NCI-H1092 treated with DMSO at 0.1 percent for 48 hours (cell line): ENCODE data around the gene WWOX.

Source experiments
- DNase-seq: peaks from one replicate; lab custom pipeline; 2025; lab: John Stamatoyannopoulos, UW

WWOX gene

DNA sequence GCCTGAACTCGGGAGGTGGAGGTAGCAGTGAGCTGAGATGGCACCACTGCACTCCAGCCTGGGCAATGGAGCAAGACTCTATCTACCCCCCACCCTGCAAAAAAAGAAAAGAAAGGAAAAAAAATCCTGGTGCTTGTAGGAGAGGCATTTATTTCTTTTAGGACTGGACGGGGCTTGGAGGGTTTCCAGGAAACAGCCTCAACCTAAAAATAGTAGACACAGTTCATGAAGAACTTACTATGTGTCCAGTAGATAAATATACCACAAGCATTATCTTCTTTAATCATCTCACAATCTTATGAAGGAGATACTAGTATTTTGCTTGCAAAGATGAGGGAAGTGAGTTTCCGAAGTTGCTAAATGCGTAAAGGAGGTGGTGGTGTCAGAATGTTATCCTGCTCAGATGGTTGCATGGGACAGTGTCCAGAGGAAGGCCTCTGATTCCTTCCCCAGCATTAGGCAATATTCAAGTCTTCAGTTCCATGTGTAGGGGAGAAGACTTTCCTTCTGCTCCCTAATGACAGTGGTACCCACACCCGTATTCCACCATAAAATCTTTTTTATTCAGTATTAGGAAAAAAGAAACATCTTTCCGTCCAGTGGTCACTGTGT, 263.2 kb downstream of the WWOX start:
- no peak for DNase-seq

DNA sequence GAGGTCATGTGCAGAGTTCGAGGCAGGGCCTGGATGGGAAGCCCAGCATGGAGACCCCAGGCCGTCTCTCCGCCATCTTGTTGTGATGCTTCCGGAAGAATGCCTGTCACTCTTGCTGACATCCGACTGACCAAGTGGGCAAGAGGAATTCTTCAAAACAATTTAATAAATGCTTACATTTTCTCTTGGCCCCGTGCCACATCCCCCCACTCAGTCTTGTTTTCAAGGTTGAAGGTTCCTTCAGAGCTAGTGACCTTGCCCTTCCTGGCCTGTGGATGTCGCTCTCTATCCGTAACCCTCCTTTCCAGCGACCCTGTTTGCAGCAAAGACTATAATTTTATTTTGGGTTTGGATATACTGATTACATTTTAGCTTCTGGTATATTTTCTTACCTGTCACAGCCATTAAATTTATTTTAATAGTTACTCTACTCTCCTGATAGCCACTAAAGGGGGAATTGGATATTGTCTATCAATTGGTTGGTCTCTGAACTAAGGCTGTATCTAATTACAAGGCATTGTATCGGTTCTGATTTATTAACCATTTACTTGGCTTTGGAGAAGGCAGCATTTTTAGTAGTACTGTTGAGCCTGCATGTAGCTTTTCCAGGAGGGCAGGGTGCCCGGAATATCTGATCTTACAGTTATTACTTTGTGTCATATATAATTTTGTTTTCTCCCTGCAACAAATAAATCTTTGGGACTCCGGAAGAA, 264.5 kb downstream of the WWOX start:
- no peak for DNase-seq

DNA sequence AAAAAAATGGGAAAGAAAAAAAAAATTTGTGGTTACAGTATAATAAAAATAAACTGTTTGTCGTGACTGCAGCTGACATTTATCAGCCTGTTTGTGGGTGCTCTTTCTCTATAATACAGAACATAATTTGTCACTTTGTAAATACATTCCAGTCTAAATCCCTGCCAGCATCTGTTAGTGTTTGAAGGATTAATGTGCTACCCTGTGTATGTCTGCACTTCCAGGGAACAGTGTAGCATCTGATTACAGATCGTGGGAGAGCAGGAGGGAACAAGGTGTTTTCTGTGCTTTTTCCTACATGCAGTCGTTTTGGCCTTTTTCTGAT, 265.1 kb downstream of the WWOX start:
- DNase-seq, result no peak

DNA sequence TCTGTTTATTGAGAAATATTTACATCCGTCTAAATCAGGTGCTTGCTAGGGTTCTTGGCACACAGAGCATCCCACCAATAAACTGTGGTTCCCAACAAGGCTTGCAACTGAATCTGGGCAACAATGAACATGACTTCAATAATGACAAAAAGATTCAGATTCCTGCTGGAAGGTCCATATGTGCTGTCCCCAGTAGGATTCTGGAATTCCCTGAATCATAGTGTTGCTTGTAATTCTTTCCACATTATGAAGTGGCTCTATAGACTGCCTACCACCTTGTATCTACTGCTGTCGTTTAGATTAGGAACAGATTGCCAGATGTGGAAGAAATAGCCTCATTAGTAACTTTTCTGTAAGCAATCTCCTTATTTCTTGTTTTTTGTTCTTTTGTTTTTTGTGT, 265.9 kb downstream of the WWOX start:
- DNase-seq, result no peak

DNA sequence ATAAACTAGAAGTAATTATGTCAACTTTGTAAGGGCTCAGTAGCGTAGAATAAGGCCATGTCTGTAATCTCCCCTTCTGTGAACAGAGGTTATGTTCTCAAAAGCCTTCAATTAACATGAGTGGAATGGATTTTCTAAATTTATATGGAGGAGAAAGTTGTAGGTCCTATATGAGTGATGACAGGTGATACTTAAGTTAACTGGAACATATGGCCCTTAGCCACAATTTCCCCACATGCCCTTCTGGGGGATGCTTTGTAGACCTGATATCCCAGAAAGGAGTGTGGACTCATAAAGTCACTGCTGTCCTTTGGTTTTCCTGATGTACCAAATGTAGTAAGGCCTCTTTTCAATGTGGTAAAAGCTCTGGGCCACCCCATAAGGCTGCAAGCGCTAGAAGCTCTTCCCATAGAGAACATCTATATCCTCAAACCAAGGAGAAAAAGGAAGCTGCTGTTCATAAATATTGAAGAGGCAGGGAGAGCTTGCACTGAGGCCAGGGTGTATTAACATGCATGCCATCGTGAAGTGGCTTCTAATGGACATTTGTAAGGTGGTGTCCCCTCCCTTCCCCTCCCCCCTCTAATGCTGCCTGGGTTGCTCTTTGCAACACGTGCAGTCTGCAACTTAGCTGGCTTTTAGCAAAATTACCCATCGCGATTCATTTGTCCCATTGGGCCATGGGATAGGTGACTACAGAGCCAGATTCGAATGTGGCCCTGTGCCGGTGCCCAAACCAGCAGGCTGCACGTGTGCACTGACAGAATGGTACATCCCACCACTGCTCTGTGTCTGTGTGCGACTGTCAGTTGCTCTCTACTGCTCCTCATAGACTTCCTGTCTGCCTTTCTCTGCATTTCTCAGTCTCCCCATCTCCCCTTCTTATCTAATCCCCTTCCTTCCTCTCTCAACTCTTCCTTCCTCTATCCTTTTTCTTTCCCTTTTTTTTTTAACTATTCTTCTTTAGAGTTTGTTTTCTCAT, 269.0 kb downstream of the WWOX start:
- DNase-seq, result no peak

DNA sequence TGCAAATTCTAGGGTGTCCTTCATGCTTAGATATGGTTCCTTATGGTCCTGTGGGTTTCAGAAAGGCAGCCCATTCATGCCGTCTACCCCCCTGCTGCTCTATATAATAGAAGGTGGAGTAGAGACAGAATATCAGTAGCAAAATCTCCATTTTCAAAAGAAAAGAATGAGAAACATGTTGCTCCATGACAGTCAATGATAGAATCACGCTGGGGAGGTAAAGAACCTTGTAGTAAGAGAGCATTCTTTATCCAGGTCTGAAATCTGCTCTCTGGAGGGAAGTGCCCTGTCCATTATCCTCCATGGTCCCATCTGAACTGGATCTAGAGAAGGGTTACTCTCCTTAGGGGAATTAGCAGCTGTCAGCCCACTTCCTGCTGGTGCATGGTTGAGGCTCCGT, 272.8 kb downstream of the WWOX start:
- no peak for DNase-seq

DNA sequence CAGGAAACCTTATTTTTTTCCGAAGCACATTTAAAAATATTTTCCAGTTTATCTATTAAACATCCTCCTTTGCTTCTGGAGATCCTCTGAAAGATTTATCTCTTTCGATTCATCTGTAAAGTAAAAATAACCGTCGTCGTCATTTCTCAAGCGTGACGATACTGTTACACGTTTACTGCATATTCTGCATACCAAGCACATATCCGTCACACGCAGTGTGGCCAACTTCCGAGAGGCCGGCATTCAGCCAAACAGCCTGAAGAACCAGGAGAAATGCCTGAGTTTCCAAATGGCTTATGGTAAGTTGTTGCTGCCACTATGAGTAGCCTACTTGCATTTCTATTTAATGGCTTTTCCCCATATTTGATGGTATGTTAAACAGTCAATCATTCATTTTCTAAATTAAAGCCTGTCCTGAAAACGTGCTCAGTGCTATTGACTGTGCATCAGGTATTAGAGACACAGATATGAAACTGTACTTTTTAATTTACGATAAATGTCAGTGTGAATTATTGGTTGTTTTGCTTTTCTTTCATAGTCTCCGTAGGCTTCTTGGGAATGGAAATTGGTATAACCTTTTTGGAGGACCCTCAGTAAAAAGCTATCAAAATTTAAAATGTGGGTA, 275.7 kb downstream of the WWOX start:
- no peak for DNase-seq

DNA sequence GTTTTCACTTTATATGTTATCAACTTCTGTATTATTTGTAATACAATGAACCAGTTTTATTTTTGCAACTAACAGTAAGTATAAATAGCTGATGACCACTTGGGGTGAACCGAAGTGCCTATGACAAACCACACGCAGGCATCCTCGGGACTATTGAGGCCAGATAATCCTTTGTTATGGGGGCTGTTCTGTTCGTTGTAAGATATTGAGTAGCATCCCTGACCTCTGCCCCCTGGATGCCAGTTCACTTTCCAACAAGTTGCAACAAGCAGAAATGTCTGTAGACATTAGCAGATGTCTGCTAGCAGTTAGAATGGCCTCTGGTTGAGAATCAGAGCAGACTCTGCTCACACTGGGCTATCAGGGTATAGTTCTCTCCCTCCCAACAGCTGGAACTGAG, 277.0 kb downstream of the WWOX start:
- DNase-seq, result no peak

DNA sequence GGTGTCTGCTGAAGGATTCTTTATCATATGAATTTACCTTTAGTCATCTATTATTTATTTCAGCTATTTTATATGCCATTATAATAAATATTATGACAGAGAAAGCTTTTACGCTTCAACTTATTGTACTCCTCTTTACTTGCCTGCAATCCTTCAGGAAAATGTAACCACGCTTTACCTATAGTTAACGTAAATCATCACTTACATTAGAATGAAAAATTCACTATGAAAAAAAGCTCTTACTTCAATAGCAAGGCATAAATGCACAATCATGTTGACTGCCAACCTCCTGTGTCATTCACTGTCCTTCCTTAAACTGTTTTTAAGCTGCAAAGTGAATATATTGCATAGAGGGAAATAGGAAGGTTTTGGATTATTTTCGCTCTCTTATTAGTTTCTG, 277.9 kb downstream of the WWOX start:
- no peak for DNase-seq

DNA sequence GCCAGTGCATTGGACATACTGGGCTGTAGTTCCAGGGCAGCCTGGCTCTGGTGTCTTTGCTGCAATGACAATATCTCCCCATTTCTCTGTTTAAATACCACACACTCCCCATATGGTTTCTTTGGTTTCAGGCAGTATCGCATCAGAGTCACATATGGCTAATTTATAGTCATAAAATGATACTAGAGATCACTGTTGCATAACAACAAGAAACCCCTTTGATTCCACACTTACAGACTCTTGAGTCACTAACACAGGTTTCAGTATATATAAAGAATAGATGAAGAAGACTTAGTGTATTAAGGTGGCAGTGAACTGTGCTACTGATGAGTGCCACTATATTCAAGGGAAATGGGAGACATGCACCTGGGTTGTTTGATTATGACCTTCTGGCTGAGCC, 281.6 kb downstream of the WWOX start:
- no peak for DNase-seq

DNA sequence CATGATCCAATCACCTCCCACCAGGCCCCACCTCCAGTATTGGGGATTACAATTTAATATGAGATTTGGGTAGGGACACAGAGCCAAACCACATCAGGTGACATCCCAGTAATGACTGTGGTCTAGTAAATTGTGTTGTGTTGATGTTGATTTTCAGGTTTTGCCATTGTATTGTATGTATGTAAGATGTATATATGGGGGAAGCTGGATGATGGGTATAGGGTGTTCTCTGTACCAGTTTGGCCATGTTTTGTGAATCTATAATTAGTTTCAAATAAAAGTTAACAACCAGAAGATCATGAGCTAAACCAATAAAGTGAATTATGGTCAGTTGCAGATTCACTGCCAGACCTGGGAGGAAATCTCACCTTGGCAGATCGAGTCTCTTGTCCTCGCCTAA, 283.7 kb downstream of the WWOX start:
- DNase-seq, result no peak

DNA sequence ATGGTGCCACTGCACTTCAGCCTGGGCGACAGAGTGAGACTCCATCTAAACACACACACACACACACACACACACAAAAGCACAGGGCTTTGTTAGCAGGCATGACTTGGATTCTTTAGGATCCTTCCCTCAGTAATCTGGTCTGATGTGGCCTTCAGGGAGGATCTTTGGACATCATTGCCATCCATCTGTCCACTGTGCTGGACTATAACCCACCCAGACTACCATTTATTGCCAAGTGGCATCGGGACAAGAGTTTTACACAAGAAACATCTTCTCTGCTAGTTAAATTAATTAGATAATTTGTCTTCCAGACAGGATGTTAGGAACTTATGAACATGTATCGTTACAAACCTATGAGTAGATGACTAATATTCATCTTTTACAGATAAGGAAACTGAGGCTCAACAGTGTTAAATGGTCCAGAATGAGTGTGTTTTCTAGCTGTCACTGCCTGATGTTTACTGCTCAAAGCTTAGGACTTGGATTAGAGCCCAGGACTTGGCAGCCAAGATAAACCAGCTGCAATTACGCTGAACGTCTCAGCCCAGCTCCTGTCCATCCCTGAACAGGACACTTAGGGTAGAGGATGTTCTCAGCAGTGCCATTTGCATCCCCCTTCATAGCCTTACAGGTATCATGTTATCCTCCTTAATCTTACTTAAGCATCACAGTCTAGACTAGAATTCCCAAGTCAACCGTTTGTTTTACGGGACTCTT, 285.8 kb downstream of the WWOX start:
- DNase-seq, result no peak

DNA sequence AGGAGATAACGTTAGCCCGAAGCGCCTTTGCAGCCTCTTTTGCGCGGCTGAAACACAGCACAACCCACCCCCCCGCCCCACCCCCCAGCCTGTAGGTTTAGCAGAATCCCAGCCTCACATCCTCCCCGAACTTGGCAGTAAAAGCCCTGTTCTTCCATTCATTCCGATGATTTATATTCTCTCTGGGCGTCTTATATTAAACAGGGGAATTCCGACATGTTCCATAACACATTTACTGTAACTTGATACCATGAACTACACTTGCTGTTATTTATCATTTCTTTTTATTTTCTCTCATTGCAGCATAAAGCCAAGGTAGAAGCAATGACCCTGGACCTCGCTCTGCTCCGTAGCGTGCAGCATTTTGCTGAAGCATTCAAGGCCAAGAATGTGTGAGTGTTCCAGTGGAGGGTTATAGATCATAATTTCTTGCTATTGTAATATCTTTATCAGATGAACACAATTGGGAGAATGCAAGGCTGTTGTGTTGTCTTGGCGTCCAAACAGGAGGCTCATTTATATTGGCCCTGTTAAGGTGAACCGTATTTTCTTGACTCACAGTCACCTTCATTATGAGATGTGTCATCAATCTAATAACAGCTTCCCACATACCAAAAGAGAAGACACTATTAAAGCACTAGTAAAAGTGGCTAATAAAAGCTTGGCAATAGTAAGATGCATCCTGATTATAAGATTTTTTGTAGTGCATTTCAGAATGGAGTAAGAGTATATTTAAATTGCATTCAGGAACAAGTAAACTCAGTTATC, 287.3 kb downstream of the WWOX start:
- DNase-seq, result no peak

DNA sequence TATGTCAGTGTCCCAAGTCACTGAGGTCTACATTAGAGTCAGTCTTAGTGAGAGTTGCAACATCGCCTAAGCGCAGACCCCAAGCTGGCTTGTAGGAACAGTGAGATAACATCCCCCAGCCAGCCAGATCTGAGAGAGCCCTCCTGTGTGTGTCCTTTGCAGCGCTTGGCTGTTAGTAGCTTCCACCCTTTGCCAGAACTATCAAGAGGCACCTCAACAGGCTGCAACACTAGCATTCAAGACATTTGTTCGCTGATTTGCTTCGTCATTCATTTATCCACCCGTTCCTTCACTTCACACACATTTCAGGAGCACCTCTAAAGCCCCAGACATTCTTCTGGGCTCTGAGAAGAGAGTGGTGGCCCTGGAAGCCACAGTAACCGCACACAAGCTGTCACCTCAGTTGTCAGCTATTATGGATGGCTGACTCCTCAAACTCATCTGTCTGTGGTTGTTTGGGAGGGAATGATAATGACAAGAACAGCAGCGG, 289.6 kb downstream of the WWOX start:
- no peak for DNase-seq

DNA sequence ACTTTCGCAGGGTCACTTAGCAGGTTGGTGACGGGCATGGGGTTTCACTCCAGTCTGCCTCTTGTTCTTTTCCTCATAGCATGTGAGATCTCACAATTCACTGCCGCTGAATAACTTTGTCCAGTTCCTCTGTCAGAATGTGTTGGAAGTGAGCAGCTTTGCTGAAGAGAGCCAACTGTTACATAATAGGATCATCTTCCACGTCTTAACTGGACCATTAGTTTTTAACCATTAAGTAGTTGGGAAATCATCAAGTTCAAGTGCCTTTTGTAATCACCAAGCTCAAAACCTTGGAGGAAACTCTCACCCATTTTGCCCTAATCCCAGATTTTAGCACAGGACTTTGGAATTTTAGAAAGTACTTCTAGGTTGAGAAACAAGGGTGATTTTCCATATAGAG, 290.6 kb downstream of the WWOX start:
- DNase-seq, result no peak

DNA sequence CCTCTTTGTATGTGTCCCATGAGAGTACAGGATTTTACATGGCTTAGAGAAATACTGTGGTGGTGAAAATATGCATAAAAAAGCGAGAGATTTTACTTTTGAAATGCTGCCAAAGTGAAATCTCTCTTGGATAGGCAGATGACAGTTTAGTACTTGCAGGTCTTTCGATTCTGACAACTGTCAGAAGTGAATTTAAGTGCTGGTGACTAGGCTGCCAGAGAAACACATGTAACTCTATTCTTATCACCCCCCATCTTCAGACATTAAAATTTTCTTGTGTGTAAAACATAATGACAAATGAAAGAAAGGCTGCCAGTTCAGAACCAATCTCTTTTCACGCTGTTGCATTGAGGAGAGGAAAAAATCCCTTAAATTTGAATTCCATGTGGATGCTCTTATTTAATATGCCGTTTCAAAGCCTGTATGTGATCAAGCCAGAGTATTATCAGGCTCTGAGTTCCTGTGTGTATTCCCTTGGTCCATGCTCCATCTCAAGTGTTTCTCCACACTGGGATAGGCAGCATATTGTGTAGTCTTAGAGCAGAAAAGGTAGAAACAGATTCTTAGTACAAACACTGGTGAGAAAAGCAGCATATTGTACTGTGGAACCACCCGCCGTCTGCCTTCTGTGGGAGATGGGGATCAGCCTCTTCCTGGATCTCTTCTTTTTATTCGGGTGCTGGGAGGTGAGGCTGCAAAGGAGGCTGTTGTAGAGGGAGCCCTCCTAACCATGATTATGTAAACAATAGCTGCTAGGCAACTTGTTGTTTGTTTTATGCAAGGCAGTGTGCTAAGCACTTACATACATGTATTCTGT, 291.3 kb downstream of the WWOX start:
- no peak for DNase-seq

DNA sequence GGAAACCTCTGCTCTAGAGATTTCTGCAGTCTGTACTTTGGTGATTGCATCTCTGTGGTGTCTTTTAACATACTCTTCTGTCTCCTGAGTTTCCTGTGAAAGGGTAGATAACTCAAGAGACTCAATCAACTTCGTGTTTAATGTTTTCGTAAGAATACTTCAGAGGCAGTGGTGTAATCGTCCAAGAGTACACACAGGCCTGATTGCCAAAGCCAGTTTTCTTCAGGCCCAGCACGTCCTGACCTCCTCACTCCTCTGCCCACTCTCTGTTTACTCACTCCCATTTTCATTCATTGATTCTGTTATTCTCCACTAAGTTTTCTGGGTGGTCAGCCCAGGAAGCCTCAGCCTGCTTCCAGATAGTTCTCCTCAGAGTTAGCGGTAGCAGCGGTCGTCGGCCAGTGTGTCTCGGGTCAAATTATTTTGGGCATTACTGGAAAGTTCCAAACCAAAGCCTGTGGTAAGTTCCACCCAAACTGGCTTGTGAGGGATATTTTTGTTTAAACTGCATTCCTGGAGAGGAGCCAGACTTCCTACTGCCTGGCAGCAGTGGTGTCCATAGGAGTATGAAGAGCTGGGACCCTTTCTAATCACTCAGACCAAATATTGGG, 293.2 kb downstream of the WWOX start:
- DNase-seq, result no peak

DNA sequence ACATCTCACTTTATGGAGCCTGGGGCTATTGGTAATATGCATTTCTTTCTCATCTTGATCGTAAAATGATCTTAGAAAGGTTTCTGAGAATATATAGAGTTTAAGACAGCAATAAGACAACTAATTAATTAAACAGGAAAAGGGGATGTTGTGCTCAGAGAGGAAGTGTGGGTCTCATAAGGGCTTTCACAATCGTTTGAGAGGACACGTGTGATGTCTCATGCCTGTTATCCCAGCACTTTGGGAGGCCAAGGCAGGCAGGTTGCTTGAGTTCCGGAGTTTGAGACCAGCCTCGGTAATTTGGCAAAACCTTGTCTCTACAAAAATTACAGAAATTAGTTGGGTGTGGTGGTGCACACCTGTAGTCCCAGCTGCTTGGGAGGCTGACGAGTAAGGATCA, 295.6 kb downstream of the WWOX start:
- DNase-seq, result no peak

DNA sequence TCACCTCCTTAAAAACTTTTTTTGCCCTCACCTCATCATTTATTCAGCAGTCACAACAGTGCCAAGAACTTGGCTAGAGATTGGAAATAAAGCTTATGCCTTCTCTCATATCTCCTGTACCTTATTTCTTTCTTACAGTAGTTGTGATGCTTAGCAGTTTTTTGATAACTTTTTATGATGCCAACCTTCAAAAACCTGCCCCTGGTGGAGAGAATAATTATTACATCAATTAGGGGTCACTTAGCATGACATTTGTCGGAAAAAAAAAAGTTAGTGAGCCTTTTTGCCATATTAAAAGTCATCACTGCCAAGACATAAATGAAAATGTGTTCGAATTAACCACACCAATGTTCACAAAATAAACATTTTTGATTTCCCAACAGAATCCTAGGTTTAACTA, 296.6 kb downstream of the WWOX start:
- no peak for DNase-seq

DNA sequence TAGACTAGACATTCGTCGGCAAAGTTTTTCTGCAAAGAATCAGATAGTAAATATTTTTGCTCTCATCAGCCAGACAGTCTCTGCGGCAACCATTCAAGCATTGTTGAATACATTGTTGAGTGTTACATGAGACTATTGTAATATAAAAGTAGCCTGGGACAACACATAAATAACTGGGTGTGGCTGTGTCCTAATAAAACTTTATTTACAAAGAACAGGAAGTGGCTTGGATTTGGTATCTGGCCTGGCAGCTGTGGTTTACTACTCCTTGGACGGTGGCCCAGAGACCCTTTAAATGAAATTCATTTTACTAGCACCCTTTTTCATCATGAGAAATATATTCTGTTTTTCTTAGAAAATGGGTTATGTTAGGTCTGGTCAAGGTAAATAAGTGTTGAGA, 297.2 kb downstream of the WWOX start:
- DNase-seq, result no peak
